Measurements from ENCODE around the gene SPINK6.

The SPINK6 gene, protein sequence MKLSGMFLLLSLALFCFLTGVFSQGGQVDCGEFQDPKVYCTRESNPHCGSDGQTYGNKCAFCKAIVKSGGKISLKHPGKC

DNA sequence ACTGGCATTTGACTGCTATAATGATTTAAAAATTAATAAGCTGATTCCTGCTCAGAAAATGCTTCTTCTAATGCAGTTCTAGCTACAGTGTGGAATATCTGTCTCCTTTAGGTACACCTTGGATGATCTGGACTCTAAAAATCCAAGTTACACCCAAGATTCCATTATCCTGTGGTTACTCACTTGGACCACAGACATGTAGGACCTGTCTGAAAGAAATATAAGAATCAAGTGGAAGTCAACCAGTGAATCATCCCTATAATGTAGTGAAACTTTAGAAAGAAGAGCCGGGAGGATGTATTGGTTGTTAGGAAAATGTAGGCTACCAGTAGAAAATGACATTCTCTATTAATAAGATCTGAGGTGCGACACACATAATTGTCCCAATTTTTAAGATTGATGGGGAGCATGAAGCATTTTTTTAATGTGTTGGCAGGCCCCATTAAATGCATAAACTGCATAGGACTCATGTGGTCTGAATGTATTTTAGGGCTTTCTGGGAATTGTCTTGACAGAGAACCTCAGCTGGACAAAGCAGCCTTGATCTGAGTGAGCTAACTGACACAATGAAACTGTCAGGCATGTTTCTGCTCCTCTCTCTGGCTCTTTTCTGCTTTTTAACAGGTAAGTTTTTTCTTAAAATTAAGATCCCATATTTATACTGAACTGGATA lies at the start of gene SPINK6:
TSS of gene SPINK6 (plus strand) at position 512 of the 673 bp plus-strand sequence. CDS start at position 567, 55 bp downstream.
- no peaks in the 10 kb centered on the region for H3K4me1 Mint-ChIP-seq
- H3K36me3 Mint-ChIP-seq: no peaks in the 10 kb centered on the region
- DNase-seq (ENCODE audit: low spot score in 2 of 2): no peak

GRCh38 chr5:148156609-148157008 lies 46.2 kb upstream of the SPINK6 start:
- ATAC-seq: no peak
- H3K9me3 Mint-ChIP-seq: no peaks in the 10 kb centered on the region
- no peaks in the 10 kb centered on the region for H3K36me3 Mint-ChIP-seq
- no peak for DNase-seq (ENCODE audit: low spot score in 2 of 2)
- H3K4me1 Mint-ChIP-seq: no peaks in the 10 kb centered on the region
- no peak overlapping the region for H3K27ac Mint-ChIP-seq
- H3K4me3 Mint-ChIP-seq: no peak overlapping the region

More for the DNA sequence above, at the start of gene SPINK6:
- H3K4me3 Mint-ChIP-seq: no peak within 1 kb of the TSS
- H3K27ac Mint-ChIP-seq: no peak within 1 kb of the TSS
- no peak for ATAC-seq
- no peaks in the 10 kb centered on the region for H3K9me3 Mint-ChIP-seq

GRCh38 chr5:148162038-148162437 lies 40.8 kb upstream of the SPINK6 start:
- no peak for DNase-seq (ENCODE audit: low spot score in 2 of 2)
- Mint-ChIP-seq H3K9me3 (no peaks in the 10 kb centered on the region), H3K4me1 (no peaks in the 10 kb centered on the region), H3K36me3 (no peaks in the 10 kb centered on the region), H3K4me3 (no peak overlapping the region), H3K27ac (no peak overlapping the region)
- no peak for ATAC-seq

DNA sequence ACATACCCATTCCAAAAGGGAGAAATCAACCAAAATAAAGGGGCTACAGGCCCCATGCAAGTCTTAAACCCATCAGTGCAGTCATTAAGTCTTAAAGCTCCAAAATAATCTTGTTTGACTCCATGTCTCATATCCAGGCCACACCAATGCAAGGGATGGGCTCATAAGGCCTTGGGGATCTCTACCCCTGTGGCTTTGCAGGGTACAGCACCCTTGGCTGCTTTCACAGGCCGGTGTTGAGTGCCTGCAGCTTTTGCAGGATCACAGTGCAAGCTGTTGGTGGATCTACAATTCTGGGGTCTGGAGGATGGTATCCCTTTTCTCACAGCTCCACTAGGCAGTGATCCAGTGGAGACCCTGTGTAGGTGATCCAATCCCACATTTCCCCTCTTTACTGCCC lies 39.5 kb upstream of the SPINK6 start:
- no peak for ATAC-seq
- H3K36me3 Mint-ChIP-seq: no peaks in the 10 kb centered on the region
- H3K9me3 Mint-ChIP-seq: no peaks in the 10 kb centered on the region
- H3K4me1 Mint-ChIP-seq: no peaks in the 10 kb centered on the region
- H3K4me3 Mint-ChIP-seq: no peak overlapping the region
- no peak overlapping the region for H3K27ac Mint-ChIP-seq
- no peak for DNase-seq (ENCODE audit: low spot score in 2 of 2)

DNA sequence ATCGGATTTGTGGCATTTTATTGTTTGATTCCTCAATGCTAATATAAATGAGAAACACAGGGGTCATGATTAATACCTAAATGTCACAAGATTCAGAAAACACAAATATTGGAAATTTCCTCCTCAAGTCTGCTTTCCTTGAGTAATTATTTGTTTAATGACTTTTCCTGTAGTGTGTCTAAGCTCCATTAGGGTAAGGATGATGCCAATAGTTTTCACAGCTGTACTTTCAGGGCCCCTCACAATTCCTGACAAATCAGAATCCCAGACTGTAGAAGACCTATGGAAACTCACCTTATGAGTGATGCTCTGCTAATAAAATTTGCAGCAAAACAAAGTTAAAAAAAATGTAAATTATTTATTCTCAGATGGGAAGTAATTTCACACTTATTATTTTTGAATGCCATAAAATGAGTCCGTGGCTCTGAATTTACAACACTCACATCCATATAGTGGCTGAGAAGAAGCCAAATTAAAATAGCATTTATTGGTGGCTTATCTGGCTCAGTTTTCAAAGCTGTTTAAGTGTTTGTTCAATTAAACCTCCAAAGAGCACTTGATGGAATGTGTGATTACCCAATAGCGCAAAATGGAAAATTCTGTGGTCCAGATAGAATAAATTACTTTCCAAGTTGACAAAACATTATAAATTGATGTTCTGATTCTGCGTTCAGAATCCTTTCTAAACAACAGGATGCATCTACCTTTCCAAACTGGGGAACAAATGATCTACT lies 36.1 kb upstream of the SPINK6 start:
- ATAC-seq (no peak), DNase-seq (ENCODE audit: low spot score in 2 of 2) (no peak)
- H3K4me3 Mint-ChIP-seq: no peak overlapping the region
- H3K27ac Mint-ChIP-seq: no peak overlapping the region
- H3K4me1 Mint-ChIP-seq: no peaks in the 10 kb centered on the region
- H3K36me3 Mint-ChIP-seq: no peaks in the 10 kb centered on the region
- no peaks in the 10 kb centered on the region for H3K9me3 Mint-ChIP-seq

DNA sequence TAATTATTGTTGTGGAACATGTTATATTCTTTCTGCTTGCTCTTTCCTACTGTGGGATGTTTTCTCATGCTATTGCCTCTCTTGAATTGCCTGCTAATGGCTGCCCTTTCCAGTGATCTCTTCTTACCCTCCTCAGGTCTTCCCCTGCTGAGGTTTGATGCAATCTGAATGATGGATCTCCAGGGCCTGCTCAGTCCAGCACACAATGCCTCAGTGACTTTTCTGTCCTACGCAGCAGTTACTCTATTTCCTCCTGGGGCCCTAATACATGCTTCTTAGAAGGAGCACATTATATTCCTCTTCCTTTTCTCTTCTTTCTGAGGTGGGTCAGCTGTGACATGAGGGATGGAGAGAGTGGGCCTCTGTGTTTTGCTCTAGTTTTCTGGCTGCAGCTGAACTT lies 34.6 kb upstream of the SPINK6 start, which contains the start of gene SPINK14:
TSS of gene SPINK14 (plus strand) at position 301 of the 400 bp plus-strand sequence. CDS start 1,187 bp downstream, outside the sequence.
- Mint-ChIP-seq H3K27ac (no peak within 1 kb of the TSS), H3K36me3 (no peaks in the 10 kb centered on the region), H3K9me3 (no peaks in the 10 kb centered on the region), H3K4me1 (no peaks in the 10 kb centered on the region), H3K4me3 (no peak within 1 kb of the TSS)
- ATAC-seq: peak; percentile 24
- no peak for DNase-seq (ENCODE audit: low spot score in 2 of 2)

GRCh38 chr5:148172377-148172776 lies 30.5 kb upstream of the SPINK6 start:
- ATAC-seq (no peak), DNase-seq (ENCODE audit: low spot score in 2 of 2) (no peak)
- no peak overlapping the region for H3K4me3 Mint-ChIP-seq
- H3K4me1 Mint-ChIP-seq: no peaks in the 10 kb centered on the region
- H3K27ac Mint-ChIP-seq: no peak overlapping the region
- H3K9me3 Mint-ChIP-seq: no peaks in the 10 kb centered on the region
- no peaks in the 10 kb centered on the region for H3K36me3 Mint-ChIP-seq

- no peak overlapping the region for H3K27ac Mint-ChIP-seq
- no peak for DNase-seq (ENCODE audit: low spot score in 2 of 2)
- H3K4me1 Mint-ChIP-seq: no peaks in the 10 kb centered on the region
- no peak for ATAC-seq
- H3K4me3 Mint-ChIP-seq: no peak overlapping the region
- H3K36me3 Mint-ChIP-seq: no peaks in the 10 kb centered on the region
- H3K9me3 Mint-ChIP-seq: no peaks in the 10 kb centered on the region
These were observed 26.4 kb upstream of the SPINK6 start for GRCh38 chr5:148176480-148176879.

DNA sequence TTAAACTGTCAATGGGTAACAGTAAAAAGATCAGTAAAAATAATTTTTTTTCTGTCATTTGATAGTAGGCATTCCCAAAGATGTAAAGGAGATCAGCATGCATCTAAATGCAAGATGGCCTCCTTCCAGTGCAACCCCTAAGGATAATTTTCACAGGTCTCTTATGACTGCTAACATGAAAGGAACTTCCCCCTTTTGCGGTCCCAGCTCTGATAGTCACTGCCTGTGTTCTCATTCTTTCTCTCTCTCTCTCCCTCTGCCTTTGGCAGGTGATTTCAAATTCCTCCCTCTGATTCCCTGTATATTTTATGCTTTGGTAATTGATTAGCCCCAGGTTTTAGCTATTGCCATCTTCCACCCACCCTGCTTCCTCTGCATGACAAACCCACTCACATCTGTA lies 25.6 kb upstream of the SPINK6 start:
- H3K4me3 Mint-ChIP-seq: no peak overlapping the region

DNA sequence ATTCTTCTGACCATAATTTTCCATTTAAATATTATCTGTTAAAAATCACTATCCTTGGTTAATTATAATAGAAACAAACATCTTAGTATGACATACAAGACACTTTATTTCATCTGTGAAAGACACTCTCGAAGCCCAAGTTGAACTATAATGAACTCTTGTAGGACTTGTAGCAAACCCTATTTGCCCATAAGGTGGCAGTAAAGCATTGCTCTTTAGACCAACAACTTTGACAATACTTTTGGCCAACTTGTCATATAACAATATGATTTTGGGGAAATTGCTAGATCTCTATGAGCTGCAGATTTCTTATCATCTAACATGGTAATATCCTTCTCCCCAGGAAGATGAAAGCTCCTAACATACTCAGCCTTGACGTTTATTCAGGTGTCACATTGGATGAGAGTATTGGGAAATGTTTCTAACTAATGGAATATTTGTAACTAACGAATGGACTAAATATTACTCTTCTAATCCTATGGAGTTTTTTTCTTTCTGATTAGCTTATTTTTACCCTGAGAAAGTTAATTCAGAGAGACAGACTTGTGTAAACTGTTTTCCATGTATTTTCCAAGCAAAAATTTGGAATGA lies 23.5 kb upstream of the SPINK6 start:
- peak; percentile 66 for ATAC-seq

More for the DNA sequence above, 25.6 kb upstream of the SPINK6 start:
- no peaks in the 10 kb centered on the region for H3K9me3 Mint-ChIP-seq
- H3K4me1 Mint-ChIP-seq: no peaks in the 10 kb centered on the region
- DNase-seq (ENCODE audit: low spot score in 2 of 2): no peak
- H3K36me3 Mint-ChIP-seq: no peaks in the 10 kb centered on the region
- H3K27ac Mint-ChIP-seq: no peak overlapping the region
- ATAC-seq: no peak

GRCh38 chr5:148186248-148187003 lies 16.4 kb upstream of the SPINK6 start:
- DNase-seq (ENCODE audit: low spot score in 2 of 2) (peak in 1 of 2 donors; percentile 50), ATAC-seq (peak; percentile 100)
- no peaks in the 10 kb centered on the region for H3K4me1 Mint-ChIP-seq
- H3K36me3 Mint-ChIP-seq: peaks cover 6% of the 10 kb centered on the region
- peak overlapping the region; percentile 9 for H3K27ac Mint-ChIP-seq
- H3K9me3 Mint-ChIP-seq: no peaks in the 10 kb centered on the region
- no peak overlapping the region for H3K4me3 Mint-ChIP-seq

More for the DNA sequence above, 23.5 kb upstream of the SPINK6 start:
- H3K9me3 Mint-ChIP-seq: no peaks in the 10 kb centered on the region
- H3K4me1 Mint-ChIP-seq: no peaks in the 10 kb centered on the region
- H3K27ac Mint-ChIP-seq: no peak overlapping the region
- H3K4me3 Mint-ChIP-seq: no peak overlapping the region
- no peak for DNase-seq (ENCODE audit: low spot score in 2 of 2)
- H3K36me3 Mint-ChIP-seq: no peaks in the 10 kb centered on the region

DNA sequence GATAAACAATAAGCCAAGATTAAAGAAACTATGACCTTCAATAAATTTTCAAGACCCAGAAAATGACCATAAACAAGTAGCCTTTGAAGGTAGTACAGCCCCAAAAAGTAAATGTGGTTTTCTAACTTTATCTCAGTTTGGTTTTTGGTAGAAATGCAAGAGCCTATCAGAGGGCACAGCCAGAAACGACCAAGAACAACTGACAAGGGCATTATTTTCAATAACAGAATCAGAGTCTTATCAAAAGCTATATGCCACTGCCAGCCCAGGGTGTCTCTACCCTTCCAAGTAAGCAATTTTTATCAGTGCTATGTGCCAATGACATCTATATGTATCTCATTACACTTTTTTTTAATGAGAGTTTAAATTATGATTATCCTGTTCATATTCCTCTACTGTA lies 11.8 kb upstream of the SPINK6 start:
- Mint-ChIP-seq H3K36me3 (no peaks in the 10 kb centered on the region), H3K9me3 (no peaks in the 10 kb centered on the region)
- ATAC-seq: no peak

GRCh38 chr5:148193202-148193601 lies 9.6 kb upstream of the SPINK6 start:
- Mint-ChIP-seq H3K27ac (no peak overlapping the region), H3K4me3 (no peak overlapping the region), H3K4me1 (no peaks in the 10 kb centered on the region), H3K36me3 (no peaks in the 10 kb centered on the region), H3K9me3 (no peaks in the 10 kb centered on the region)
- DNase-seq (ENCODE audit: low spot score in 2 of 2) (no peak), ATAC-seq (no peak)

More for the DNA sequence above, 11.8 kb upstream of the SPINK6 start:
- Mint-ChIP-seq H3K27ac (no peak overlapping the region), H3K4me1 (no peaks in the 10 kb centered on the region), H3K4me3 (no peak overlapping the region)
- DNase-seq (ENCODE audit: low spot score in 2 of 2): no peak

DNA sequence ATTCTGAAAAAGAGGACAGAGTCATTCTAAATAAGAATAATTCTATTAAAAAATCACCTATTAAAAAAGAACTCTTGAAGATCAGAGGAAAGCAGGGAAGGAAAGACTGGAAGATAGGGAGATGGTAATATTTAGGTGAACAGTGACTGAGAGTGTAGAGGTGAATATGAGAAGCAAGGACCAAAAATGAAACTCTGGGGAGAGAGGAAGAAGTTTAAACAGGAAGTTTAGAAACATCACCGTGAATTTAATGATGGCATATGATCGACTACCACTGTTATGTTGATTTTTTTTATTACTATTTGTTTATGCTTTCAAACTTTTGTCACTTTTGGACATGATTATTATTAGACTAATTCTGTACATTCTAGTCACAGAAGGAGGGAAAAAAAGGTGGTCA lies 1.7 kb upstream of the SPINK6 start:
- Mint-ChIP-seq H3K4me3 (no peak overlapping the region), H3K4me1 (no peaks in the 10 kb centered on the region), H3K9me3 (no peaks in the 10 kb centered on the region), H3K36me3 (no peaks in the 10 kb centered on the region), H3K27ac (no peak overlapping the region)
- DNase-seq (ENCODE audit: low spot score in 2 of 2) (no peak), ATAC-seq (no peak)

All from stimulated activated effector memory CD8-positive, alpha-beta T cell treated with anti-CD3 and anti-CD28 coated beads, Interleukin-12 subunit alpha, Interleukin-12 subunit beta, amount 100 ng/mL, for 72 hours (primary cell).